Upper lobe of left lung (tissue), 6 donors: ENCODE results near the gene CHMP2A. TPM values are rescaled to one million over a fixed set of nuclear protein-coding genes. Genes with fewer than 3 reads are reported as not detected.

Source experiments
- ATAC-seq, 2 donors: fragments of 200-7000 bp; cut with Tn5 transposase; one replicate each; pipeline ENCODE4 v1.9.1; 2022; ENCODE audit warnings: mild to moderate bottlenecking in 2 of 2, moderate library complexity in 2 of 2; ENCODE audit not compliant: low FRiP score in 2 of 2
- DNase-seq, 2 donors: peaks; one replicate each; pipeline ENCODE4 v3.0.0-alpha.2; 2019 to 2020
- H3K27ac ChIP-seq, 4 donors: fragments of 200-600 bp; sonication (generic); one replicate each; pipeline ENCODE4 v1.5.1; 2016 to 2019
- H3K27me3 ChIP-seq, 4 donors: fragments of 200-600 bp; sonication (generic); one replicate each; pipeline ENCODE4 v1.5.1; 2017 to 2019
- H3K36me3 ChIP-seq, 4 donors: fragments of 200-600 bp; sonication (generic); one replicate each; pipeline ENCODE4 v1.5.1; 2016 to 2019
- H3K4me1 ChIP-seq, 4 donors: fragments of 200-600 bp; sonication (generic); one replicate each; pipeline ENCODE4 v1.5.1; 2018 to 2019
- H3K4me3 ChIP-seq, 4 donors: fragments of 200-600 bp; sonication (generic); one replicate each; pipeline ENCODE4 v1.5.1; 2017 to 2019; ENCODE audit warnings: mild to moderate bottlenecking in 2 of 4, moderate library complexity in 1 of 4
- H3K9me3 ChIP-seq, 4 donors: fragments of 200-600 bp; sonication (generic); one replicate each; pipeline ENCODE4 v1.5.1; 2018 to 2019
- EP300 ChIP-seq, 4 donors: sonication (generic); formaldehyde crosslinking; IDR thresholded peaks; one replicate each; pipeline ENCODE4 v1.5.1; 2017; ENCODE audit warnings: antibody characterized with exemption in 4 of 4, control low read depth in 2 of 4
- POLR2A ChIP-seq, 4 donors: fragments of 450-650 bp; IDR thresholded peaks; one replicate each; pipeline ENCODE4 v1.5.1; 2016 to 2017; ENCODE audit warnings: antibody characterized with exemption in 4 of 4, mild to moderate bottlenecking in 2 of 4
- POLR2AphosphoS5 ChIP-seq, 2 donors: sonication (generic); formaldehyde crosslinking; IDR thresholded peaks; one replicate each; pipeline ENCODE4 v1.5.1; 2017; ENCODE audit warnings: antibody characterized with exemption in 2 of 2
- WGBS, 2 donors: methylation state at CpG; one replicate each; pipeline ENCODE4 v1.1.5; 2017 to 2018; 5-methylcytosine and 5-hydroxymethylcytosine counted together
- total RNA-seq, 6 donors: library from RNA; depleted of rRNA in 4 of 6; stranded (reverse); fragments of >200 nt in 4 of 6; gene quantifications; one replicate each; pipeline versions ENCODE4 v1.1.0 to v1.2.1, GENCODE V29; 2016 to 2021
- TF ChIP-seq, protein P1 (sequence below), 6 experiments: fragments of 450-650 bp in 4 of 6; fragments of 200-600 bp in 2 of 6; sonication (generic) in 2 of 6; IDR thresholded peaks; one replicate each; pipeline ENCODE4 v1.5.1; 2016 to 2019; ENCODE audit warnings: antibody characterized with exemption in 6 of 6
- donor health status: DM: no; HTN: no; CAD: no; lungs with moderate emphysema.
- donor health status: DM: no; HTN: yes; CAD: no; lungs with severe emphysema.

Gene CHMP2A
- total RNA-seq, 6 donors from 2014 or later: 75.4 to 162 (median 123) TPM

DNA sequence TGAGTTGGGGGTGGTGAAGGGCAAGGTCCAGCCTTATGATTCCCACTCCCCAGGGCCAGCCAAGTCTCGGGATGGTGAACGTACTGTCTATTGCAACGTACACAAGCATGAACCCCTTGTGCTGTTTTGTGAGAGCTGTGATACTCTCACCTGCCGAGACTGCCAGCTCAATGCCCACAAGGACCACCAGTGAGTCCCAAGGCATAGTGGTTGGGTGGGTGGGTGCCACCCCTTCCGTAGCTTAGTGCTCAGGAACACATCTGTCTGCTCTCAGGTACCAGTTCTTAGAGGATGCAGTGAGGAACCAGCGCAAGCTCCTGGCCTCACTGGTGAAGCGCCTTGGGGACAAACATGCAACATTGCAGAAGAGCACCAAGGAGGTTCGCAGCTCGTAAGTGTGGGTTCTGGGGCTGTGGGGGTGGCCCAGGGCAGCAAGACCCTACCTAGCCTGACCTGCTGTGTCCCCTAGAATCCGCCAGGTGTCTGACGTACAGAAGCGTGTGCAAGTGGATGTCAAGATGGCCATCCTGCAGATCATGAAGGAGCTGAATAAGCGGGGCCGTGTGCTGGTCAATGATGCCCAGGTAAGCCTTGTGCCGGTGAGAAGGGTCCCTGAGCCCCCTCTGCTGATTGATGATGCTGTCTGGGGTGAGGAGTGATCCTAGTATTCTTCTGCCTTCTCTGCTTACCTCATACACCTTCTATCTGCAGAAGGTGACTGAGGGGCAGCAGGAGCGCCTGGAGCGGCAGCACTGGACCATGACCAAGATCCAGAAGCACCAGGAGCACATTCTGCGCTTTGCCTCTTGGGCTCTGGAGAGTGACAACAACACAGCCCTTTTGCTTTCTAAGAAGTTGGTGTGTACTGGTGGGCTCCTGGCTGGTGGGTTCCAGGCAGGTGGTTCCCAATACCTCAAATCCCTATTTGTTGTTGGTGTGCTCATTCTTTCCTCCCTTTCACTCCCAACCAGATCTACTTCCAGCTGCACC lies 7.3 kb downstream of the CHMP2A start:
- ATAC-seq: no peak
- Histone ChIP-seq H3K9me3 (no peaks in the 10 kb centered on the region), H3K36me3 (peaks cover 45 to 58% (median 56%) of the 10 kb centered on the region in 4 donors), H3K27ac (peak overlapping the region in 1 of 4 donors; percentile 5), H3K27me3 (no peaks in the 10 kb centered on the region), H3K4me1 (peaks cover 24 to 34% (median 28%) of the 10 kb centered on the region in 4 donors), H3K4me3 (no peak overlapping the region)
- WGBS, 2 donors: 92 to 100% methylated on average over 2 to 18 of the region's 18 CpGs
- TF ChIP-seq EP300 (IDR thresholded peaks at IDR 0.05) (no peak), POLR2A (IDR thresholded peaks at IDR 0.05) (no peak), POLR2AphosphoS5 (IDR thresholded peaks at IDR 0.05) (no peak)
- TF ChIP-seq, protein P1, sequence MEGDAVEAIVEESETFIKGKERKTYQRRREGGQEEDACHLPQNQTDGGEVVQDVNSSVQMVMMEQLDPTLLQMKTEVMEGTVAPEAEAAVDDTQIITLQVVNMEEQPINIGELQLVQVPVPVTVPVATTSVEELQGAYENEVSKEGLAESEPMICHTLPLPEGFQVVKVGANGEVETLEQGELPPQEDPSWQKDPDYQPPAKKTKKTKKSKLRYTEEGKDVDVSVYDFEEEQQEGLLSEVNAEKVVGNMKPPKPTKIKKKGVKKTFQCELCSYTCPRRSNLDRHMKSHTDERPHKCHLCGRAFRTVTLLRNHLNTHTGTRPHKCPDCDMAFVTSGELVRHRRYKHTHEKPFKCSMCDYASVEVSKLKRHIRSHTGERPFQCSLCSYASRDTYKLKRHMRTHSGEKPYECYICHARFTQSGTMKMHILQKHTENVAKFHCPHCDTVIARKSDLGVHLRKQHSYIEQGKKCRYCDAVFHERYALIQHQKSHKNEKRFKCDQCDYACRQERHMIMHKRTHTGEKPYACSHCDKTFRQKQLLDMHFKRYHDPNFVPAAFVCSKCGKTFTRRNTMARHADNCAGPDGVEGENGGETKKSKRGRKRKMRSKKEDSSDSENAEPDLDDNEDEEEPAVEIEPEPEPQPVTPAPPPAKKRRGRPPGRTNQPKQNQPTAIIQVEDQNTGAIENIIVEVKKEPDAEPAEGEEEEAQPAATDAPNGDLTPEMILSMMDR (IDR thresholded peaks at IDR 0.05): no peak
- no peak for DNase-seq

DNA sequence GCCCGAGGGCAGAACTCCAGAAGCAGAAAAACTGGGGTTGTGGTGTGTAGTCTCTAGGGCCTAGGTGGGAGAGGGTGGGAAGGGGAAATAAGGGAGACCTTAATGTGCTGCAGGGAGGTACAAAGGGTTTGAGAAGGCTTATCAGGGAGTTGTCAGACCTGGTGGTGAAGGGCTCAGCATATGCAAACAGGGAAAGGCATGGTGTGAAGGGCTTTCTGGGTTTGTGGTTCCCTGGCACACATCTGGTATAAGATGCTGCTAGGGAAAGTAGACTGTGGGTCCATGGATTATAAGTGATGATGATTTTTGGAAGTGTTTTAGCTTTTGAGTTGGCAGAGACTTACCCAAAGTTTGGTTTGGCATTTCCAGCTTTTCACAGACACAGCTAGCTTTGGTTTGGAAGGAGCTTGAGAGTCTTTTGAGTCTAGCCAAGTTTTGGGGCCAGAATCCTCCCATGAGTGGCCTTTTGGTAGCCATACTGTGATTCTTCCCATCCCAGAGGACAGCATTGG lies 8.8 kb downstream of the CHMP2A start:
- H3K27ac ChIP-seq: peak overlapping the region in 2 of 4 donors; percentile 89 to 97
- TF ChIP-seq, protein P1 (IDR thresholded peaks at IDR 0.05): no peak
- no peak for TF ChIP-seq EP300 (IDR thresholded peaks at IDR 0.05)
- ATAC-seq (no peak), DNase-seq (no peak)
- H3K27me3 ChIP-seq: no peaks in the 10 kb centered on the region
- H3K4me1 ChIP-seq: peaks cover 24 to 34% (median 28%) of the 10 kb centered on the region in 4 donors
- H3K9me3 ChIP-seq: no peaks in the 10 kb centered on the region
- peaks cover 32 to 43% (median 41%) of the 10 kb centered on the region in 4 donors for H3K36me3 ChIP-seq
- 12 to 33% methylated on average over 1 of the region's 1 CpG for WGBS, 2 donors
- peak overlapping the region; percentile 68 to 98 (median 94) for H3K4me3 ChIP-seq

DNA sequence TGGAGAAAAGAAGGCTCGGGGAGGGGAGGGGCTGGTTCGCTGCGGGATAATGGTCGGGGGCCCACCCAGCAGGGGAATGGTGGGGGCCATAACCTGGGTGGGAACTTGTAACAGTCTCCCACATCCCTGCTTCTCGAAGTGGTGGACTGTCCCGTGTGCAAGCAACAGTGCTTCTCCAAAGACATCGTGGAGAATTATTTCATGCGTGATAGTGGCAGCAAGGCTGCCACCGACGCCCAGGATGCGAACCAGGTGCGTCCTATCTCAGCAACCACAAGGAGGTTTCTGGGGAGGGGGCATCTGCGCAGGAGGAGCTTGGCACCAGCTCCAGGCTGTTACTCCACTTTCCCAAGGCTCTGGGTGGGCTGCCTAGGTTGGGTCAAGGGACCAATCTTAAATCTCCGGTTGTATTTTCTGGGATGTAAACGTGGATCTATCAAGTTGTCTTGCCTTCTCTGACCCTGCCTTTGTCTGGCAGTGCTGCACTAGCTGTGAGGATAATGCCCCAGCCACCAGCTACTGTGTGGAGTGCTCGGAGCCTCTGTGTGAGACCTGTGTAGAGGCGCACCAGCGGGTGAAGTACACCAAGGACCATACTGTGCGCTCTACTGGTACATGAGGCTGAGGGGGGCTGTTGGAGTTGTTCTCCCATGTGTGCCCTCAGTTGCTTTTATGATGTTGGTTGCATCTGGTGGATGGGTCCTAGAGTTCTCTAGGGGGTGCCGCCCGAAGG lies 9.5 kb downstream of the CHMP2A start:
- TF ChIP-seq POLR2A (IDR thresholded peaks at IDR 0.05): no peak
- no peak for TF ChIP-seq POLR2AphosphoS5 (IDR thresholded peaks at IDR 0.05)
- TF ChIP-seq EP300 (IDR thresholded peaks at IDR 0.05): no peak
- TF ChIP-seq, protein P1 (IDR thresholded peaks at IDR 0.05): no peak
- Histone ChIP-seq H3K27ac (peak overlapping the region; percentile 89 to 98 (median 94)), H3K4me1 (peaks cover 24 to 34% (median 28%) of the 10 kb centered on the region in 4 donors), H3K27me3 (no peaks in the 10 kb centered on the region), H3K36me3 (peaks cover 28 to 36% (median 35%) of the 10 kb centered on the region in 4 donors), H3K9me3 (no peaks in the 10 kb centered on the region), H3K4me3 (peak overlapping the region; percentile 68 to 98 (median 94))
- WGBS, 2 donors: 5 to 8% methylated on average over 16 to 21 of the region's 21 CpGs
- no peak for DNase-seq
- ATAC-seq: no peak

DNA sequence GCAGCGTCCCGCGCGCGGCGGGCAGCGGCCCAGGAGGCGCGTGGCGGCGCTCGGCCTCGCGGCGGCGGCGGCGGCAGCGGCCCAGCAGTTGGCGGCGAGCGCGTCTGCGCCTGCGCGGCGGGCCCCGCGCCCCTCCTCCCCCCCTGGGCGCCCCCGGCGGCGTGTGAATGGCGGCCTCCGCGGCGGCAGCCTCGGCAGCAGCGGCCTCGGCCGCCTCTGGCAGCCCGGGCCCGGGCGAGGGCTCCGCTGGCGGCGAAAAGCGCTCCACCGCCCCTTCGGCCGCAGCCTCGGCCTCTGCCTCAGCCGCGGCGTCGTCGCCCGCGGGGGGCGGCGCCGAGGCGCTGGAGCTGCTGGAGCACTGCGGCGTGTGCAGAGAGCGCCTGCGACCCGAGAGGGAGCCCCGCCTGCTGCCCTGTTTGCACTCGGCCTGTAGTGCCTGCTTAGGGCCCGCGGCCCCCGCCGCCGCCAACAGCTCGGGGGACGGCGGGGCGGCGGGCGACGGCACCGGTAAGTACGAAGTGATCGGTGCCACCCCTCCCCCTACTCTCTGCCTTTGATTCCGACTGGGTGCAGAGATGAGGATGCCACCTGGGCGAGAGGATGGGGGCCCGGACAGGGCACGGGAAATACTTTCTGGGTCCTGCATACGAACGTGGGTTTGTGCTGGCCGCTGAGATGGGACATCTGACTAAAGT lies 10.2 kb downstream of the CHMP2A start:
- peaks cover 24 to 34% (median 28%) of the 10 kb centered on the region in 4 donors for H3K4me1 ChIP-seq
- peak overlapping the region; percentile 89 to 98 (median 94) for H3K27ac ChIP-seq
- ATAC-seq: peak in 1 of 2 donors; percentile 57
- no peaks in the 10 kb centered on the region for H3K27me3 ChIP-seq
- DNase-seq: peak in 1 of 2 donors; percentile 38
- H3K9me3 ChIP-seq: no peaks in the 10 kb centered on the region
- peak overlapping the region; percentile 68 to 98 (median 94) for H3K4me3 ChIP-seq
- peaks cover 21 to 29% (median 28%) of the 10 kb centered on the region in 4 donors for H3K36me3 ChIP-seq
- TF ChIP-seq, protein P1 (IDR thresholded peaks at IDR 0.05): peak in 1 of 6 experiments; percentile 40
- TF ChIP-seq POLR2AphosphoS5 (IDR thresholded peaks at IDR 0.05): no peak
- 0% methylated on average over 7 to 13 of the region's 92 CpGs for WGBS, 2 donors
